ENCODE results near the gene ARHGEF17. TPM values are rescaled to one million over a fixed set of nuclear protein-coding genes. Genes with fewer than 3 reads are reported as not detected.

ARHGEF17 gene
- total RNA-seq, 6 experiments from 2014 or later: 4.6 to 7.3 (median 5.4) TPM

DNA sequence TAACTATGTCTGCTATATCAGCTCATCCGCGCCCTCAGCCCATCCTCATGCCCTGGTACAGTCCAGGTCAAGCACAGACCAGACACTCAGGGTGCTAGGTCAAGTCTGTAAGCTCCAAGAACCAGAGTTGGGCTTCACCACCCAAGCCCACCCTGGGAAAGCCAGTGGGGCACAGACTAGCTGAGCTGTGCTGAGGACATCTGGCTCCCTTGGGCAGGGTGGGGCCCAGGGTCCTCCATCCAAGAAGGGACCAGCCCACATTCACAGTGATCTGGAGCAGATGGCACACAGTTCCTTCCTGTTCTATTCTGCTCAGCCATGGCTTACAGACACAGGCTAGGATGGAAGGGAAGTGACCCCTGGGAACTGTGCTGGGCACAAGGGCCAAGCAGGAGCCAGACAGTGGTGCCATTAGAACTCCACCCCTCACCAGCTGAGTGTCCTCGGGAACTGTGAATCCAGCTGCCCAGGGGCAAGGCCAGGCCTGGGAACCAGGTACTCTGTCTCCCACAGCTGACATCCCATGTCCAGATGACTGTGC is 26.8 kb upstream of the ARHGEF17 start:
- no peaks in the 10 kb centered on the region for H3K27me3 ChIP-seq
- no peak overlapping the region for H3K27ac ChIP-seq
- H3K4me1 ChIP-seq: no peaks in the 10 kb centered on the region
- H3K4me3 ChIP-seq: no peak overlapping the region
- intact Hi-C loops (cut with DNase I): no loop called here
- TF ChIP-seq POLR2A (IDR thresholded peaks at IDR 0.05): no peak
- TF ChIP-seq, protein P1, sequence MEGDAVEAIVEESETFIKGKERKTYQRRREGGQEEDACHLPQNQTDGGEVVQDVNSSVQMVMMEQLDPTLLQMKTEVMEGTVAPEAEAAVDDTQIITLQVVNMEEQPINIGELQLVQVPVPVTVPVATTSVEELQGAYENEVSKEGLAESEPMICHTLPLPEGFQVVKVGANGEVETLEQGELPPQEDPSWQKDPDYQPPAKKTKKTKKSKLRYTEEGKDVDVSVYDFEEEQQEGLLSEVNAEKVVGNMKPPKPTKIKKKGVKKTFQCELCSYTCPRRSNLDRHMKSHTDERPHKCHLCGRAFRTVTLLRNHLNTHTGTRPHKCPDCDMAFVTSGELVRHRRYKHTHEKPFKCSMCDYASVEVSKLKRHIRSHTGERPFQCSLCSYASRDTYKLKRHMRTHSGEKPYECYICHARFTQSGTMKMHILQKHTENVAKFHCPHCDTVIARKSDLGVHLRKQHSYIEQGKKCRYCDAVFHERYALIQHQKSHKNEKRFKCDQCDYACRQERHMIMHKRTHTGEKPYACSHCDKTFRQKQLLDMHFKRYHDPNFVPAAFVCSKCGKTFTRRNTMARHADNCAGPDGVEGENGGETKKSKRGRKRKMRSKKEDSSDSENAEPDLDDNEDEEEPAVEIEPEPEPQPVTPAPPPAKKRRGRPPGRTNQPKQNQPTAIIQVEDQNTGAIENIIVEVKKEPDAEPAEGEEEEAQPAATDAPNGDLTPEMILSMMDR (IDR thresholded peaks at IDR 0.05): no peak
- WGBS (ENCODE audit: insufficient coverage, low coverage, low lambda C conversion rate, missing lambda C conversion rate): no CpG with 5 or more reads among the region's 3 CpGs
- peak; percentile 21 to 39 (median 30) for ATAC-seq
- no peaks in the 10 kb centered on the region for H3K36me3 ChIP-seq
- no peak for DNase-seq
- no peaks in the 10 kb centered on the region for H3K9me3 ChIP-seq

DNA sequence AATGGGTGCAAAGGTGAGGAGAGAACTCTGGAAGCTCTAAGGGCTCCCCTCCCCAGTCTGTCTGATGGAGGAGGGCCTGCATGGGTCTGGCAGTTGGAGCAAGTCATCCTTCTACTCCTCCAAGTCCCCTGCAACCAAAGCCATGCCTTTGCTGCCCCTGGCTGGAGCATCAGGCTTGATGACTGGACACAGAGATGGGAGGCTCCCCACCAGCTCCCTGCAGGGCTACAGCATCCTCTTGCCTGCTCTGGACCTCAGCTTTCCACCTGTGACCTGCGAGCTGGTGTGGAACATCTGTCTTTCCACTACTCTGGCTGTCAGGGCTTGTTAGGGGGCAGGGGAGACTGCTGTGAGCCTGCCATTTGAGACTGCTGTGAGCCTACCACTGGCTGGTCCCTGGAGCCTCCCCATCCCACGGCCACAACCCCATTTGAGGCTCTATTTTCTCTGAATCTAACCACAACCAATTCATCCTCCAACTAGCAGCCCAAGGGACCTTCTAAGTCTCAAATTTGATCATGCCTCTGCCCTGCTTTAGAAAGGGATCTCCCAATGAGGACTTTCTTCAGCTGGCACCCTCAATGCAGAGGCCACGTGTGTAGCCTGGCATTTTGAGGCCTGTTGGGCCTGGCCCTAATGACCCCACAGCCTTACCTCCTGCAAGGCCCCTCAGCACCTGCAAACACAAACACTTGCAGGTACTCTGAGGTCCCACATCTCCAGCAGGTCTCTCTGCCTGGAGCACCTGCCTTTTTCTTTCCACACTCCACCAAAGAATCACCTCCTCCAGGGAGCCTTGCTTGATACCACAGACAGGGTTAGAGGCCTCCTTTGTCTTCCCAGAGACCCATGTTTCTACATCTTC is 26.0 kb upstream of the ARHGEF17 start:
- TF ChIP-seq POLR2A (IDR thresholded peaks at IDR 0.05): no peak
- TF ChIP-seq, protein P1 (IDR thresholded peaks at IDR 0.05): no peak
- ATAC-seq (no peak), DNase-seq (no peak)
- intact Hi-C loops (cut with DNase I): no loop called here
- Histone ChIP-seq H3K27me3 (no peaks in the 10 kb centered on the region), H3K9me3 (no peaks in the 10 kb centered on the region), H3K36me3 (no peaks in the 10 kb centered on the region), H3K4me3 (no peak overlapping the region), H3K27ac (no peak overlapping the region), H3K4me1 (no peaks in the 10 kb centered on the region)
- 63% methylated on average over 1 of the region's 3 CpGs for WGBS (ENCODE audit: insufficient coverage, low coverage, low lambda C conversion rate, missing lambda C conversion rate)

- H3K4me1 ChIP-seq: no peaks in the 10 kb centered on the region
- H3K27me3 ChIP-seq: no peaks in the 10 kb centered on the region
- intact Hi-C loops (cut with DNase I): no loop called here
- DNase-seq: no peak
- H3K4me3 ChIP-seq: no peak overlapping the region
- H3K9me3 ChIP-seq: no peaks in the 10 kb centered on the region
- TF ChIP-seq, protein P1 (IDR thresholded peaks at IDR 0.05): no peak
- no peak for TF ChIP-seq POLR2A (IDR thresholded peaks at IDR 0.05)
- peak in 3 of 4 donors; percentile 3 to 36 (median 28) for ATAC-seq
- WGBS (ENCODE audit: insufficient coverage, low coverage, low lambda C conversion rate, missing lambda C conversion rate): 68% methylated on average over 9 of the region's 10 CpGs
- no peaks in the 10 kb centered on the region for H3K36me3 ChIP-seq
- no peak overlapping the region for H3K27ac ChIP-seq
Measured at GRCh38 chr11:73283276-73284000, 24.6 kb upstream of the ARHGEF17 start.

GRCh38 chr11:73284106-73284505 is 24.0 kb upstream of the ARHGEF17 start:
- DNase-seq (no peak), ATAC-seq (no peak)
- Histone ChIP-seq H3K27ac (no peak overlapping the region), H3K27me3 (no peaks in the 10 kb centered on the region), H3K36me3 (no peaks in the 10 kb centered on the region), H3K9me3 (no peaks in the 10 kb centered on the region), H3K4me1 (peaks cover 0 to 4% (median under 1%) of the 10 kb centered on the region in 4 donors), H3K4me3 (no peak overlapping the region)
- WGBS (ENCODE audit: insufficient coverage, low coverage, low lambda C conversion rate, missing lambda C conversion rate): 43% methylated on average over 1 of the region's 3 CpGs
- TF ChIP-seq POLR2A (IDR thresholded peaks at IDR 0.05): no peak
- TF ChIP-seq, protein P1 (IDR thresholded peaks at IDR 0.05): no peak
- intact Hi-C loops (cut with DNase I): no loop called here

Data from right lobe of liver (tissue), 6 donors.